ENCODE data around the gene GPR146.

Gene GPR146

DNA sequence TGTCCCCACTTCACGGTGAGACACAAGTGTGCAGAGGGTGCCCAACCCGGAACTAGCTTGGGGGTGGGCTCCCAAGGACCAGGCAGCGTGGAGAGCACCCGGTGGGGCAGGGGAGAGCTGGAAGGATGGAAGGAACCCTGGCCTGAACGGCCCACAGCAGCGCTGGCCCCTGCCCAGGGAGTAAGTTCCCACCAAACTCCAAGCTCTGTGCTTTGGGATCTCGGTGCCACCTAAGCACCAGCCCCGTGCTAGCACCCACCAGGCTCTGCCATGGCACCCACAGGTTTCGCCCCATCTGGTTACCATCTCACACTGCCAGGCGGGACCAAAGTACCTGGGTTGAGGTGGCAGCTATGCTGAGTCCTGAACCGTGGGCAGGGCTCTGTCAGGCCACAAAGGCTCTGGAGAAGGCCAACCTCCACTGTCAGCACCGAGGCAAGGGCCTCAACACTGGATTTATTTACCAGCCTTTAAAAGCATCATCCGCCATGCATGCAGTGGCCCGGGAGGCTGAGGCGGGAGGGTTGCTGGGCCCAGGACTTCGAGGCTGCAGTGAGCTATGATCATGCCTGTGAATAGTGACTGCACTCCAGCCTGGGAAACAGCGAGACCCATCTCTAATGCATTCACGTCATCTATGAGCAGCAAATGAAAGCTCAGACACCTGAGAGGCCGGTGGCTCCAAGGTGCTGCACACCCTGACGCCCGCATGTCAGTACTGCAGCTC is 59.6 kb downstream of the GPR146 start:
- no peak overlapping the region for H3K9ac ChIP-seq (ENCODE audit: low read length)
- no peak overlapping the region for H2AFZ ChIP-seq (ENCODE audit: low read length)
- H3K9me2 ChIP-seq (replicated peaks; ENCODE audit: insufficient read depth, low read length) = no peaks in the 10 kb centered on the region
- TF ChIP-seq, protein P1, sequence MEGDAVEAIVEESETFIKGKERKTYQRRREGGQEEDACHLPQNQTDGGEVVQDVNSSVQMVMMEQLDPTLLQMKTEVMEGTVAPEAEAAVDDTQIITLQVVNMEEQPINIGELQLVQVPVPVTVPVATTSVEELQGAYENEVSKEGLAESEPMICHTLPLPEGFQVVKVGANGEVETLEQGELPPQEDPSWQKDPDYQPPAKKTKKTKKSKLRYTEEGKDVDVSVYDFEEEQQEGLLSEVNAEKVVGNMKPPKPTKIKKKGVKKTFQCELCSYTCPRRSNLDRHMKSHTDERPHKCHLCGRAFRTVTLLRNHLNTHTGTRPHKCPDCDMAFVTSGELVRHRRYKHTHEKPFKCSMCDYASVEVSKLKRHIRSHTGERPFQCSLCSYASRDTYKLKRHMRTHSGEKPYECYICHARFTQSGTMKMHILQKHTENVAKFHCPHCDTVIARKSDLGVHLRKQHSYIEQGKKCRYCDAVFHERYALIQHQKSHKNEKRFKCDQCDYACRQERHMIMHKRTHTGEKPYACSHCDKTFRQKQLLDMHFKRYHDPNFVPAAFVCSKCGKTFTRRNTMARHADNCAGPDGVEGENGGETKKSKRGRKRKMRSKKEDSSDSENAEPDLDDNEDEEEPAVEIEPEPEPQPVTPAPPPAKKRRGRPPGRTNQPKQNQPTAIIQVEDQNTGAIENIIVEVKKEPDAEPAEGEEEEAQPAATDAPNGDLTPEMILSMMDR (IDR thresholded peaks at IDR 0.05; ENCODE audit: low read length) = no peak
- TF ChIP-seq EZH2 (optimal IDR thresholded peaks at IDR 0.05; ENCODE audit: low read depth, low read length) (no peak), EZH2phosphoT487 (IDR thresholded peaks at IDR 0.05; ENCODE audit: low read length) (no peak)
- H3K4me3 ChIP-seq (ENCODE audit: low read length) = no peak overlapping the region
- no peak for DNase-seq
- no peaks in the 10 kb centered on the region for H3K9me3 ChIP-seq (replicated peaks; ENCODE audit: insufficient read depth, low read length)
- no peak overlapping the region for H3K4me2 ChIP-seq (ENCODE audit: low read depth, low read length)
- no peaks in the 10 kb centered on the region for H4K20me1 ChIP-seq (ENCODE audit: insufficient read depth, low read length)
- no peak overlapping the region for H3K27ac ChIP-seq (ENCODE audit: low read length)
- H3K27me3 ChIP-seq (replicated peaks; ENCODE audit: insufficient read depth, low read length) = no peaks in the 10 kb centered on the region
- H3K36me3 ChIP-seq (replicated peaks; ENCODE audit: insufficient read depth, low read length) = no peaks in the 10 kb centered on the region
- 0 out of 2 replicates have a peak, but pooled peaks cover 7% of the 10 kb centered on the region for H3K79me2 ChIP-seq (ENCODE audit: low read length)
- H3F3A ChIP-seq (ENCODE audit: insufficient read depth, low read length) = no peaks in the 10 kb centered on the region
- no peaks in the 10 kb centered on the region for H3K4me1 ChIP-seq (ENCODE audit: low read length)

DNA sequence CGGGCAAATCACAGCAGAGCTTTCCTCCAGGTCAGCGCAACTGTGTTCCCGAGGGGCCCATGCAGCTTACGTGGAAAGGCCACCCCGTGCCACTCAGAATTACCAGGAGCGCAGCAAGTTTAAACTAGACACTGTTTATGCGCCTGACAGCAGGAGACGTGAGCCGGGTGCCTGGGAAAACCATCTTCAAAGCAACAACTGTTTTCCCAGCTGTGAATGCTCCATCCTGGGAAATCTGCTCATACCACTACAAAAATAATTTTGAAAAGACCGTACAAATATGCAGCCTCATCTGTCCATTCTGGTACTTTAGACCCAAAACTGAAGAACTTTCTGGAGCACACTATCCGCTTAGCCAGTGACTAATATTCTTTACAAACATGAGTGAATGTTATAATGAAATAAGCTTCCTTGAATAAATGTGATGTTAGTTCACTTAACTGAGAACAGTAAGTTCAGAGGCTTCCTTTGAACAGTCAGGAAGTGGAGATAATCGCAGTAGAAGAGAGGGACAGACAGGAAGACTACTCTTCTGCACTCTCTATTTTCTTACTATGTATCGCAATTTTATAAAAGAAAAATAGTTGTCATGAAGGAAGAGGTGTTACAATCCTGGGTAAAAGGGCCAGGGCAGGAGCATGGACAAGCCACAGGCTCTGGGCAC is 60.3 kb downstream of the GPR146 start:
- Histone ChIP-seq H3K4me1 (ENCODE audit: low read length) (no peaks in the 10 kb centered on the region), H3F3A (ENCODE audit: insufficient read depth, low read length) (no peaks in the 10 kb centered on the region), H3K9me2 (replicated peaks; ENCODE audit: insufficient read depth, low read length) (no peaks in the 10 kb centered on the region), H3K36me3 (replicated peaks; ENCODE audit: insufficient read depth, low read length) (no peaks in the 10 kb centered on the region), H2AFZ (ENCODE audit: low read length) (no peak overlapping the region), H3K4me2 (ENCODE audit: low read depth, low read length) (no peak overlapping the region), H4K20me1 (ENCODE audit: insufficient read depth, low read length) (no peaks in the 10 kb centered on the region), H3K27ac (ENCODE audit: low read length) (no peak overlapping the region), H3K9me3 (replicated peaks; ENCODE audit: insufficient read depth, low read length) (no peaks in the 10 kb centered on the region), H3K4me3 (ENCODE audit: low read length) (no peak overlapping the region), H3K27me3 (replicated peaks; ENCODE audit: insufficient read depth, low read length) (no peaks in the 10 kb centered on the region), H3K9ac (ENCODE audit: low read length) (no peak overlapping the region), H3K79me2 (ENCODE audit: low read length) (0 out of 2 replicates have a peak, but pooled peaks cover 7% of the 10 kb centered on the region)
- DNase-seq = no peak
- TF ChIP-seq EZH2phosphoT487 (IDR thresholded peaks at IDR 0.05; ENCODE audit: low read length) (no peak), EZH2 (optimal IDR thresholded peaks at IDR 0.05; ENCODE audit: low read depth, low read length) (no peak)
- TF ChIP-seq, protein P1 (IDR thresholded peaks at IDR 0.05; ENCODE audit: low read length) = no peak

DNA sequence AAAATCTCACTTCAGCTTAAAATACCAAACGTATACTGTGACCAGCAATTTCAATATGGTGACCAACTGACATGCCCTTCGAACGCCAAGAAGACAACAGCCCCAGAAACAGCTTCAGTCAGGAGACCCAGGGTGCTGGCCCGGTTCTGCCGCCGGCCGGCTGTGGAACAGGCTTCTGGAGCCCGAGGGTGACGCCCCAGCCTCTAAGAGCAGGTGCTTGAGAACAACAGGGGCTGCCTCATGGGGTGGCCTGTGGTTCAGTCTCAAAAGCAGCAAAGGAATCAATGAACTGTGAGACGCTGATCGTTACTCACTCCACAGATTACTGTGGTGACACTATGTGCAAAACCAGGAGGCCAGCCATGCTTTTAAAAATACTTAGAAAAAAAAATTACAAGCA is 60.8 kb downstream of the GPR146 start:
- TF ChIP-seq EZH2 (optimal IDR thresholded peaks at IDR 0.05; ENCODE audit: low read depth, low read length) (no peak), EZH2phosphoT487 (IDR thresholded peaks at IDR 0.05; ENCODE audit: low read length) (no peak)
- TF ChIP-seq, protein P1 (IDR thresholded peaks at IDR 0.05; ENCODE audit: low read length) = no peak
- H3K27ac ChIP-seq (ENCODE audit: low read length) = no peak overlapping the region
- no peaks in the 10 kb centered on the region for H3K4me1 ChIP-seq (ENCODE audit: low read length)
- H3K4me3 ChIP-seq (ENCODE audit: low read length) = no peak overlapping the region
- H3F3A ChIP-seq (ENCODE audit: insufficient read depth, low read length) = no peaks in the 10 kb centered on the region
- no peaks in the 10 kb centered on the region for H3K9me2 ChIP-seq (replicated peaks; ENCODE audit: insufficient read depth, low read length)
- H3K9ac ChIP-seq (ENCODE audit: low read length) = no peak overlapping the region
- no peak overlapping the region for H3K4me2 ChIP-seq (ENCODE audit: low read depth, low read length)
- no peak overlapping the region for H2AFZ ChIP-seq (ENCODE audit: low read length)
- no peaks in the 10 kb centered on the region for H3K36me3 ChIP-seq (replicated peaks; ENCODE audit: insufficient read depth, low read length)
- no peaks in the 10 kb centered on the region for H4K20me1 ChIP-seq (ENCODE audit: insufficient read depth, low read length)
- DNase-seq = no peak
- 0 out of 2 replicates have a peak, but pooled peaks cover 7% of the 10 kb centered on the region for H3K79me2 ChIP-seq (ENCODE audit: low read length)
- no peaks in the 10 kb centered on the region for H3K9me3 ChIP-seq (replicated peaks; ENCODE audit: insufficient read depth, low read length)
- no peaks in the 10 kb centered on the region for H3K27me3 ChIP-seq (replicated peaks; ENCODE audit: insufficient read depth, low read length)

All from MM.1S (cell line).